HG02885 (cell line): Measurements from ENCODE around the gene RERE.

Experiments
- ATAC-seq: cut with Tn5 transposase; IDR thresholded peaks from one replicate; pipeline ENCODE4 v1.9.1; 2021; ENCODE audit warnings: mild to moderate bottlenecking; ENCODE audit not compliant: unreplicated experiment, poor library complexity

RERE gene

GRCh38 chr1:8817412-8818324 is at the start of gene RERE:
Gene RERE, minus strand, starts transcription at chr1:8817640.
- peak; percentile 96 for ATAC-seq

- no peak for ATAC-seq
Observed at GRCh38 chr1:8866792-8867415, 49.5 kb upstream of the RERE start.

- ATAC-seq, result no peak
Observed at GRCh38 chr1:8866173-8866791, 48.8 kb upstream of the RERE start.

- no peak for ATAC-seq
Observed at GRCh38 chr1:8864713-8865344, 47.4 kb upstream of the RERE start.

- no peak for ATAC-seq
Observed at GRCh38 chr1:8863794-8864233, 46.4 kb upstream of the RERE start.

GRCh38 chr1:8863138-8863537 is 45.7 kb upstream of the RERE start:
- ATAC-seq, result no peak

- ATAC-seq, result no peak
Observed at GRCh38 chr1:8862528-8862927, 45.1 kb upstream of the RERE start.

GRCh38 chr1:8860738-8861516 is 43.5 kb upstream of the RERE start:
- ATAC-seq, result no peak

- no peak for ATAC-seq
Observed at GRCh38 chr1:8858888-8859706, 41.7 kb upstream of the RERE start.

GRCh38 chr1:8858112-8858668 is 40.8 kb upstream of the RERE start:
- no peak for ATAC-seq

GRCh38 chr1:8856689-8857412 is 39.4 kb upstream of the RERE start:
- ATAC-seq, result no peak

GRCh38 chr1:8854240-8854639 is 36.8 kb upstream of the RERE start:
- no peak for ATAC-seq

- ATAC-seq, result no peak
Observed at GRCh38 chr1:8851060-8851459, 33.6 kb upstream of the RERE start.

- ATAC-seq, result no peak
Observed at GRCh38 chr1:8848663-8849386, 31.4 kb upstream of the RERE start.

- ATAC-seq, result no peak
Observed at GRCh38 chr1:8847990-8848389, 30.6 kb upstream of the RERE start.

GRCh38 chr1:8846263-8846662 is 28.8 kb upstream of the RERE start:
- ATAC-seq, result no peak
